ENCODE results near the gene MACROD1. TPM values are rescaled to one million over a fixed set of nuclear protein-coding genes. Genes with fewer than 3 reads are reported as not detected.

MACROD1 gene
- total RNA-seq, 1 donor from 2014 or later: 29.6 TPM

GRCh38 chr11:64055077-64055476, 110.8 kb downstream of the MACROD1 start:
- no peak for DNase-seq (ENCODE audit: extremely low spot score, unreplicated experiment)
- H3K27me3 Mint-ChIP-seq (ENCODE audit: unreplicated experiment): no peaks in the 10 kb centered on the region
- no peaks in the 10 kb centered on the region for H3K36me3 Mint-ChIP-seq (ENCODE audit: unreplicated experiment)
- no peak overlapping the region for H3K27ac Mint-ChIP-seq (ENCODE audit: unreplicated experiment)
- no peaks in the 10 kb centered on the region for H3K9me3 Mint-ChIP-seq (ENCODE audit: unreplicated experiment)
- no peak overlapping the region for H3K4me3 Mint-ChIP-seq (ENCODE audit: unreplicated experiment)
- TF ChIP-seq CTCF (IDR thresholded peaks at IDR 0.05): no peak
- H3K4me1 Mint-ChIP-seq (ENCODE audit: unreplicated experiment): no peaks in the 10 kb centered on the region

- Mint-ChIP-seq H3K4me3 (ENCODE audit: unreplicated experiment) (no peak overlapping the region), H3K4me1 (ENCODE audit: unreplicated experiment) (no peaks in the 10 kb centered on the region), H3K36me3 (ENCODE audit: unreplicated experiment) (no peaks in the 10 kb centered on the region), H3K9me3 (ENCODE audit: unreplicated experiment) (no peaks in the 10 kb centered on the region), H3K27ac (ENCODE audit: unreplicated experiment) (no peak overlapping the region), H3K27me3 (ENCODE audit: unreplicated experiment) (no peaks in the 10 kb centered on the region)
- TF ChIP-seq CTCF (IDR thresholded peaks at IDR 0.05): no peak
- DNase-seq (ENCODE audit: extremely low spot score, unreplicated experiment): no peak
Measured at GRCh38 chr11:64053699-64054098, 112.2 kb downstream of the MACROD1 start.

GRCh38 chr11:64052938-64053622, 112.8 kb downstream of the MACROD1 start:
- H3K27ac Mint-ChIP-seq (ENCODE audit: unreplicated experiment): no peak overlapping the region
- DNase-seq (ENCODE audit: extremely low spot score, unreplicated experiment): no peak
- no peak overlapping the region for H3K4me3 Mint-ChIP-seq (ENCODE audit: unreplicated experiment)
- no peaks in the 10 kb centered on the region for H3K27me3 Mint-ChIP-seq (ENCODE audit: unreplicated experiment)
- H3K36me3 Mint-ChIP-seq (ENCODE audit: unreplicated experiment): no peaks in the 10 kb centered on the region
- no peaks in the 10 kb centered on the region for H3K4me1 Mint-ChIP-seq (ENCODE audit: unreplicated experiment)
- H3K9me3 Mint-ChIP-seq (ENCODE audit: unreplicated experiment): no peaks in the 10 kb centered on the region
- TF ChIP-seq CTCF (IDR thresholded peaks at IDR 0.05): no peak

- H3K27ac Mint-ChIP-seq (ENCODE audit: unreplicated experiment): no peak overlapping the region
- H3K36me3 Mint-ChIP-seq (ENCODE audit: unreplicated experiment): no peaks in the 10 kb centered on the region
- no peaks in the 10 kb centered on the region for H3K9me3 Mint-ChIP-seq (ENCODE audit: unreplicated experiment)
- TF ChIP-seq CTCF (IDR thresholded peaks at IDR 0.05): no peak
- DNase-seq (ENCODE audit: extremely low spot score, unreplicated experiment): no peak
- no peaks in the 10 kb centered on the region for H3K27me3 Mint-ChIP-seq (ENCODE audit: unreplicated experiment)
- no peaks in the 10 kb centered on the region for H3K4me1 Mint-ChIP-seq (ENCODE audit: unreplicated experiment)
- no peak overlapping the region for H3K4me3 Mint-ChIP-seq (ENCODE audit: unreplicated experiment)
Measured at GRCh38 chr11:64052436-64052835, 113.5 kb downstream of the MACROD1 start.

GRCh38 chr11:64051297-64051696, 114.6 kb downstream of the MACROD1 start:
- Mint-ChIP-seq H3K36me3 (ENCODE audit: unreplicated experiment) (no peaks in the 10 kb centered on the region), H3K4me1 (ENCODE audit: unreplicated experiment) (no peaks in the 10 kb centered on the region), H3K4me3 (ENCODE audit: unreplicated experiment) (no peak overlapping the region), H3K9me3 (ENCODE audit: unreplicated experiment) (no peaks in the 10 kb centered on the region), H3K27me3 (ENCODE audit: unreplicated experiment) (no peaks in the 10 kb centered on the region), H3K27ac (ENCODE audit: unreplicated experiment) (no peak overlapping the region)
- TF ChIP-seq CTCF (IDR thresholded peaks at IDR 0.05): no peak
- DNase-seq (ENCODE audit: extremely low spot score, unreplicated experiment): no peak

Measured in osteocyte (in vitro differentiated cells).